Measurements from ENCODE around the gene CEP135.

DNA sequence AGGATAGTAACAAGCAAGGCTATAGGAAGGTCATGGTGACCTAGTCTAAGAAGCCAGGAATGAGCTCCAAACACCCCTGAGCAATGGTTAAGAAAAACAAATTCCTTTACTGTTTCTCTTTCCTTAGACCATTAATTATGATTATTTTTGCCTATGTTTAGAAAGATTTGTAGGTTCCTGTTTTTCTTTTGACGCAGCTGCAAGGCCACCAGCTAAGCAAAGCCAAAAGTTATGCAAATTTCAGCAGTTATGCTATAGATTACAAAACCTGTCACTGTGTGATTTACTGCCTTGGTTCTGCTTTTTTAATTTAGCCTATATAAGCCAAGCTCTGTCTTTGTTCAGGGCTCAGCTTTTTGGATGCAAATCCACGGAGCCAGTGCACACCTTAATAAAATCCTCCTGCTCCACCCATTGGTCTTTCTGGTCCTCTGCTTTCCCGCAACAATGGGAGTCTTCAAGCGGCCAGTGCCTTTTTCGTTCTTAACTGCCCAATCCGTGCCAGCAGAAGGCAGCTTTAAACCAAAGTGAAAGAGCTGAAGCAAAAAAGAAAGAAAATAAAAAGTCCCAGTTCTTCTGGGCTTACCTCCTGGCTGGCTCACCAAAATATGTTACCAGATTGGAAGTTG, 1.4 kb upstream of the CEP135 start:
- TF ChIP-seq, protein P1, sequence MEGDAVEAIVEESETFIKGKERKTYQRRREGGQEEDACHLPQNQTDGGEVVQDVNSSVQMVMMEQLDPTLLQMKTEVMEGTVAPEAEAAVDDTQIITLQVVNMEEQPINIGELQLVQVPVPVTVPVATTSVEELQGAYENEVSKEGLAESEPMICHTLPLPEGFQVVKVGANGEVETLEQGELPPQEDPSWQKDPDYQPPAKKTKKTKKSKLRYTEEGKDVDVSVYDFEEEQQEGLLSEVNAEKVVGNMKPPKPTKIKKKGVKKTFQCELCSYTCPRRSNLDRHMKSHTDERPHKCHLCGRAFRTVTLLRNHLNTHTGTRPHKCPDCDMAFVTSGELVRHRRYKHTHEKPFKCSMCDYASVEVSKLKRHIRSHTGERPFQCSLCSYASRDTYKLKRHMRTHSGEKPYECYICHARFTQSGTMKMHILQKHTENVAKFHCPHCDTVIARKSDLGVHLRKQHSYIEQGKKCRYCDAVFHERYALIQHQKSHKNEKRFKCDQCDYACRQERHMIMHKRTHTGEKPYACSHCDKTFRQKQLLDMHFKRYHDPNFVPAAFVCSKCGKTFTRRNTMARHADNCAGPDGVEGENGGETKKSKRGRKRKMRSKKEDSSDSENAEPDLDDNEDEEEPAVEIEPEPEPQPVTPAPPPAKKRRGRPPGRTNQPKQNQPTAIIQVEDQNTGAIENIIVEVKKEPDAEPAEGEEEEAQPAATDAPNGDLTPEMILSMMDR (optimal IDR thresholded peaks at IDR 0.05 in 1 of 3, IDR thresholded peaks at IDR 0.05 in 1 of 3, conservative IDR thresholded peaks at IDR 0.05 in 1 of 3; ENCODE audit: extremely low read depth in 1 of 3, insufficient read depth in 2 of 3, low read length in 3 of 3) = peak in 1 of 3 experiments; percentile 15
- no peak for TF ChIP-seq EZH2 (IDR thresholded peaks at IDR 0.05; ENCODE audit: low read length)

Data from keratinocyte (primary cell).